Neuron (in vitro differentiated cells): Measurements from ENCODE around the gene TRPM2.

Source experiments
- H2AFZ ChIP-seq: one replicate; pipeline ENCODE4 v1.6.1; 2013; ENCODE audit warnings: low read depth, mild to moderate bottlenecking, inconsistent platforms, low read length, moderate library complexity
- H3K27me3 ChIP-seq: one replicate; pipeline ENCODE4 v1.6.1; 2013; ENCODE audit warnings: low read length; ENCODE audit not compliant: insufficient read depth
- H3K36me3 ChIP-seq: one replicate; pipeline ENCODE4 v1.6.1; 2013; ENCODE audit warnings: low read length; ENCODE audit not compliant: insufficient read depth
- H3K4me1 ChIP-seq: one replicate; pipeline ENCODE4 v1.6.1; 2013; ENCODE audit warnings: low read length; ENCODE audit not compliant: insufficient read depth
- H3K4me3 ChIP-seq: 2 replicates; pipeline ENCODE4 v1.5.1; 2013; ENCODE audit warnings: mild to moderate bottlenecking, low read length, moderate library complexity
- H3K9me3 ChIP-seq: one replicate; pipeline ENCODE4 v1.6.1; 2013; ENCODE audit warnings: low read length

Gene TRPM2

GRCh38 chr21:44316277-44316900, 37.0 kb upstream of the TRPM2 start:
- H3K27me3 ChIP-seq: no peaks in the 10 kb centered on the region
- no peak overlapping the region for H2AFZ ChIP-seq
- no peaks in the 10 kb centered on the region for H3K4me1 ChIP-seq
- H3K36me3 ChIP-seq: peaks cover 59% of the 10 kb centered on the region
- no peak overlapping the region for H3K4me3 ChIP-seq
- no peaks in the 10 kb centered on the region for H3K9me3 ChIP-seq

GRCh38 chr21:44317241-44317782, 36.1 kb upstream of the TRPM2 start:
- Histone ChIP-seq H3K27me3 (no peaks in the 10 kb centered on the region), H2AFZ (no peak overlapping the region), H3K36me3 (peaks cover 59% of the 10 kb centered on the region), H3K4me3 (no peak overlapping the region), H3K9me3 (no peaks in the 10 kb centered on the region), H3K4me1 (no peaks in the 10 kb centered on the region)

- Histone ChIP-seq H3K4me1 (no peaks in the 10 kb centered on the region), H3K9me3 (no peaks in the 10 kb centered on the region), H3K27me3 (no peaks in the 10 kb centered on the region), H3K36me3 (peaks cover 56% of the 10 kb centered on the region), H3K4me3 (no peak overlapping the region), H2AFZ (no peak overlapping the region)
Observed at GRCh38 chr21:44317871-44318270, 35.5 kb upstream of the TRPM2 start.

- H3K4me1 ChIP-seq: no peaks in the 10 kb centered on the region
- no peak overlapping the region for H3K4me3 ChIP-seq
- H2AFZ ChIP-seq: no peak overlapping the region
- H3K36me3 ChIP-seq: peaks cover 51% of the 10 kb centered on the region
- H3K9me3 ChIP-seq: no peaks in the 10 kb centered on the region
- H3K27me3 ChIP-seq: no peaks in the 10 kb centered on the region
Observed at GRCh38 chr21:44318489-44319285, 34.7 kb upstream of the TRPM2 start.

GRCh38 chr21:44319407-44320065, 33.9 kb upstream of the TRPM2 start:
- no peaks in the 10 kb centered on the region for H3K9me3 ChIP-seq
- no peak overlapping the region for H2AFZ ChIP-seq
- H3K4me1 ChIP-seq: no peaks in the 10 kb centered on the region
- no peak overlapping the region for H3K4me3 ChIP-seq
- peaks cover 58% of the 10 kb centered on the region for H3K36me3 ChIP-seq
- no peaks in the 10 kb centered on the region for H3K27me3 ChIP-seq

- Histone ChIP-seq H3K36me3 (peaks cover 55% of the 10 kb centered on the region), H2AFZ (no peak overlapping the region), H3K4me1 (no peaks in the 10 kb centered on the region), H3K4me3 (no peak overlapping the region), H3K9me3 (no peaks in the 10 kb centered on the region), H3K27me3 (no peaks in the 10 kb centered on the region)
Observed at GRCh38 chr21:44320847-44321246, 32.6 kb upstream of the TRPM2 start.

GRCh38 chr21:44321846-44322450, 31.5 kb upstream of the TRPM2 start:
- H3K4me3 ChIP-seq: no peak overlapping the region
- peaks cover 45% of the 10 kb centered on the region for H3K36me3 ChIP-seq
- no peaks in the 10 kb centered on the region for H3K9me3 ChIP-seq
- no peaks in the 10 kb centered on the region for H3K27me3 ChIP-seq
- no peaks in the 10 kb centered on the region for H3K4me1 ChIP-seq
- H2AFZ ChIP-seq: no peak overlapping the region

GRCh38 chr21:44322621-44323325, 30.6 kb upstream of the TRPM2 start:
- Histone ChIP-seq H3K27me3 (no peaks in the 10 kb centered on the region), H3K4me1 (no peaks in the 10 kb centered on the region), H3K4me3 (no peak overlapping the region), H3K9me3 (no peaks in the 10 kb centered on the region), H2AFZ (no peak overlapping the region), H3K36me3 (peaks cover 49% of the 10 kb centered on the region)

GRCh38 chr21:44323591-44323990, 29.8 kb upstream of the TRPM2 start:
- Histone ChIP-seq H3K27me3 (no peaks in the 10 kb centered on the region), H3K4me3 (no peak overlapping the region), H3K36me3 (peaks cover 42% of the 10 kb centered on the region)

GRCh38 chr21:44324106-44324853, 29.1 kb upstream of the TRPM2 start:
- Histone ChIP-seq H2AFZ (no peak overlapping the region), H3K4me1 (no peaks in the 10 kb centered on the region), H3K27me3 (no peaks in the 10 kb centered on the region), H3K4me3 (no peak overlapping the region), H3K9me3 (no peaks in the 10 kb centered on the region), H3K36me3 (peaks cover 39% of the 10 kb centered on the region)

More at GRCh38 chr21:44323591-44323990, 29.8 kb upstream of the TRPM2 start:
- Histone ChIP-seq H3K4me1 (no peaks in the 10 kb centered on the region), H2AFZ (no peak overlapping the region), H3K9me3 (no peaks in the 10 kb centered on the region)

GRCh38 chr21:44324854-44325107, 28.6 kb upstream of the TRPM2 start:
- H3K4me3 ChIP-seq: no peak overlapping the region
- H3K9me3 ChIP-seq: no peaks in the 10 kb centered on the region
- H3K27me3 ChIP-seq: no peaks in the 10 kb centered on the region
- no peaks in the 10 kb centered on the region for H3K4me1 ChIP-seq
- H2AFZ ChIP-seq: no peak overlapping the region
- peaks cover 34% of the 10 kb centered on the region for H3K36me3 ChIP-seq
